HepG2 (cell line): ENCODE results near the gene PLEKHG5. TPM values are rescaled to one million over a fixed set of nuclear protein-coding genes. Genes with fewer than 3 reads are reported as not detected.
A peak's percentile ranks its signal among the peaks of the same experiment; 100 is the strongest.

Experiments
- ATF7-NPFF ChIP-seq: sonication (generic); formaldehyde crosslinking; IDR thresholded peaks from 2 replicates; pipeline ENCODE4 v1.8.1; 2023; ENCODE audit warnings: mild to moderate bottlenecking, low read depth, missing genetic modification reagents, moderate library complexity
- CBFB ChIP-seq: sonication (generic); formaldehyde crosslinking; IDR thresholded peaks from 2 replicates; pipeline ENCODE4 v1.4.0; 2020; ENCODE audit warnings: missing genetic modification reagents
- CBX5 ChIP-seq: sonication (generic); formaldehyde crosslinking; IDR thresholded peaks from 2 replicates; pipeline ENCODE4 v1.4.0; 2020; ENCODE audit warnings: missing genetic modification reagents, borderline replicate concordance
- EEA1 ChIP-seq: sonication (generic); formaldehyde crosslinking; IDR thresholded peaks from 2 replicates; pipeline ENCODE4 v1.5.1; 2020; ENCODE audit warnings: mild to moderate bottlenecking, missing genetic modification reagents, borderline replicate concordance
- GMEB1 ChIP-seq: sonication (generic); formaldehyde crosslinking; IDR thresholded peaks from 2 replicates; pipeline ENCODE4 v1.5.1; 2020; ENCODE audit warnings: missing genetic modification reagents, mild to moderate bottlenecking, borderline replicate concordance
- HNRNPL ChIP-seq: fragments of 200-400 bp; formaldehyde crosslinking; IDR thresholded peaks from 2 replicates; pipeline ENCODE4 v1.6.1; 2017; ENCODE audit warnings: mild to moderate bottlenecking, low read depth, low read length
- KDM5A ChIP-seq: fragments of 200-600 bp; sonication (generic); IDR thresholded peaks from 2 replicates; pipeline ENCODE4 v1.7.0; 2018; ENCODE audit warnings: antibody characterized with exemption, mild to moderate bottlenecking, low read length, borderline replicate concordance
- KLF12 ChIP-seq: sonication (generic); formaldehyde crosslinking; IDR thresholded peaks from 2 replicates; pipeline ENCODE4 v1.4.0; 2020; ENCODE audit warnings: missing genetic modification reagents, borderline replicate concordance
- NFE2 ChIP-seq: sonication (generic); formaldehyde crosslinking; IDR thresholded peaks from 2 replicates; pipeline ENCODE4 v1.4.0; 2020; ENCODE audit warnings: missing genetic modification reagents
- ZNF318 ChIP-seq: sonication (generic); formaldehyde crosslinking; IDR thresholded peaks from 2 replicates; pipeline ENCODE4 v1.4.0; 2020; ENCODE audit warnings: mild to moderate bottlenecking, missing genetic modification reagents
- ZNF644 ChIP-seq: IDR thresholded peaks from 2 replicates; pipeline ENCODE4 v1.6.1; 2016; ENCODE audit warnings: low read depth
- ZNF792 ChIP-seq: IDR thresholded peaks from 2 replicates; pipeline ENCODE4 v1.6.1; 2016
- polyA plus RNA-seq, 8 experiments: library from polyadenylated mRNA; depleted of rRNA in 3 of 8; stranded (reverse) in 7 of 8; unstranded in 1 of 8; fragments of >200 nt; fragmentation: Illumina TruSeq in 4 of 8; extraction: Trizol in 4 of 8; gene quantifications; 2 replicates each; pipeline versions ENCODE4 v1.2.1 to v1.2.3, GENCODE V29; 2011 to 2016; ENCODE audit warnings: low read depth in 4 of 8, missing spikeins in 1 of 8, mixed read lengths in 1 of 8; ENCODE audit not compliant: insufficient read depth in 1 of 8
- total RNA-seq, 5 experiments: library from RNA; depleted of rRNA; stranded (reverse); fragments of >200 nt; fragmentation: Illumina TruSeq; extraction: Trizol; gene quantifications; 2 replicates each; pipeline ENCODE4 v1.2.3, GENCODE V29; 2016; ENCODE audit warnings: low read depth in 1 of 5
- TF ChIP-seq, protein P1 (sequence below): sonication (generic); formaldehyde crosslinking; IDR thresholded peaks from 2 replicates; pipeline ENCODE4 v1.8.1; 2023; ENCODE audit warnings: mild to moderate bottlenecking, inconsistent platforms, moderate library complexity, missing genetic modification reagents, borderline replicate concordance
- TF ChIP-seq, protein P2 (sequence below): sonication (generic); formaldehyde crosslinking; IDR thresholded peaks from 2 replicates; pipeline ENCODE4 v1.8.0; 2022; ENCODE audit warnings: missing genetic modification reagents, mild to moderate bottlenecking, inconsistent platforms, borderline replicate concordance

The PLEKHG5 gene
- total and polyA plus RNA-seq, 2 of the 13 experiments (the other 11 are each of a cell fraction or from before 2014, with no cell fraction given), result 1.9 to 3.5 TPM

- peak; percentile 21; the same call in 1 of the 2 replicates for TF ChIP-seq EEA1 (CRISPR knock-in tag)
- TF ChIP-seq CBX5, result no peak
- TF ChIP-seq, protein P1, sequence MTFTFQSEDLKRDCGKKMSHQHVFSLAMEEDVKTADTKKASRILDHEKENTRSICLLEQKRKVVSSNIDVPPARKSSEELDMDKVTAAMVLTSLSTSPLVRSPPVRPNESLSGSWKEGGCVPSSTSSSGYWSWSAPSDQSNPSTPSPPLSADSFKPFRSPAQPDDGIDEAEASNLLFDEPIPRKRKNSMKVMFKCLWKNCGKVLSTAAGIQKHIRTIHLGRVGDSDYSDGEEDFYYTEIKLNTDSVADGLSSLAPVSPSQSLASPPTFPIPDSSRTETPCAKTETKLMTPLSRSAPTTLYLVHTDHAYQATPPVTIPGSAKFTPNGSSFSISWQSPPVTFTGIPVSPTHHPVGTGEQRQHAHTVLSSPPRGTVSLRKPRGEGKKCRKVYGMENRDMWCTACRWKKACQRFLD (CRISPR knock-in tag), result no peak
- no peak for TF ChIP-seq ZNF318 (CRISPR knock-in tag)
- TF ChIP-seq CBFB, result no peak
- TF ChIP-seq KLF12, result peak; percentile 50; the same call in 1 of the 2 replicates
- TF ChIP-seq ZNF644 (CRISPR knock-in tag), result no peak
- TF ChIP-seq HNRNPL, result 0 out of 2 replicates have a peak, but pooled peaks have one; percentile 51
- TF ChIP-seq ATF7-NPFF (CRISPR knock-in tag), result no peak
- no peak for TF ChIP-seq GMEB1 (CRISPR knock-in tag)
- TF ChIP-seq NFE2 (CRISPR knock-in tag), result no peak
- TF ChIP-seq, protein P2, sequence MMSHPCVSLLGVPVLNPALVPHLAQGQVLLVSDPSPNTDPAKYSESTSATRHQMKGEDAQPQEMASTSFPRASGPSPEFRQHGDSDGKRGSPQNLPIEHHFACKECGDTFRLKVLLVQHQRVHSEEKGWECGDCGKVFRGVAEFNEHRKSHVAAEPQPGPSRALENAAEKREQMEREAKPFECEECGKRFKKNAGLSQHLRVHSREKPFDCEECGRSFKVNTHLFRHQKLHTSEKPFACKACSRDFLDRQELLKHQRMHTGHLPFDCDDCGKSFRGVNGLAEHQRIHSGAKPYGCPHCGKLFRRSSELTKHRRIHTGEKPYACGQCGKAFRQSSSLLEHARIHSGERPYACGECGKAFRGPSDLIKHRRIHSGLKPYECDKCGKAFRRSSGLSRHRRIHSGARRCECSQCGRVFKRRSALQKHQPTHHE, result no peak
- TF ChIP-seq ZNF792 (CRISPR knock-in tag), result no peak
- no peak for TF ChIP-seq KDM5A
- TF ChIP-seq, all 625 proteins: peak for 49
Observed at GRCh38 chr1:6448749-6449631, 42.5 kb downstream of the PLEKHG5 start (continued).
